ENCODE measurements around the gene ADAMTS3.

Gene ADAMTS3

GRCh38 chr4:72405417-72405816, 163.6 kb downstream of the ADAMTS3 start:
- DNase-seq (ENCODE audit: low read depth) = no peak
- TF ChIP-seq CTCF (IDR thresholded peaks at IDR 0.05; ENCODE audit: control insufficient read depth, extremely low read depth, insufficient read depth) = no peak

GRCh38 chr4:72397314-72397713, 171.7 kb downstream of the ADAMTS3 start:
- no peak for TF ChIP-seq CTCF (IDR thresholded peaks at IDR 0.05; ENCODE audit: control insufficient read depth, extremely low read depth, insufficient read depth)
- no peak overlapping the region for H3K4me3 ChIP-seq (ENCODE audit: low read depth, low read length)
- no peak for DNase-seq (ENCODE audit: low read depth)

More at GRCh38 chr4:72405417-72405816, 163.6 kb downstream of the ADAMTS3 start:
- no peak overlapping the region for H3K4me3 ChIP-seq (ENCODE audit: low read depth, low read length)

GRCh38 chr4:72394012-72394663, 174.9 kb downstream of the ADAMTS3 start:
- H3K4me3 ChIP-seq (ENCODE audit: low read depth, low read length) = no peak overlapping the region
- DNase-seq (ENCODE audit: low read depth) = no peak
- TF ChIP-seq CTCF (IDR thresholded peaks at IDR 0.05; ENCODE audit: control insufficient read depth, extremely low read depth, insufficient read depth) = no peak

GRCh38 chr4:72391281-72391680, 177.7 kb downstream of the ADAMTS3 start:
- TF ChIP-seq CTCF (IDR thresholded peaks at IDR 0.05; ENCODE audit: control insufficient read depth, extremely low read depth, insufficient read depth) = no peak
- DNase-seq (ENCODE audit: low read depth) = no peak
- H3K4me3 ChIP-seq (ENCODE audit: low read depth, low read length) = no peak overlapping the region

- H3K4me3 ChIP-seq (ENCODE audit: low read depth, low read length) = no peak overlapping the region
- no peak for DNase-seq (ENCODE audit: low read depth)
- no peak for TF ChIP-seq CTCF (IDR thresholded peaks at IDR 0.05; ENCODE audit: control insufficient read depth, extremely low read depth, insufficient read depth)
These were observed 178.6 kb downstream of the ADAMTS3 start for GRCh38 chr4:72390409-72390808.

GRCh38 chr4:72388521-72388920, 180.5 kb downstream of the ADAMTS3 start:
- no peak overlapping the region for H3K4me3 ChIP-seq (ENCODE audit: low read depth, low read length)
- no peak for TF ChIP-seq CTCF (IDR thresholded peaks at IDR 0.05; ENCODE audit: control insufficient read depth, extremely low read depth, insufficient read depth)
- DNase-seq (ENCODE audit: low read depth) = no peak

- no peak overlapping the region for H3K4me3 ChIP-seq (ENCODE audit: low read depth, low read length)
- DNase-seq (ENCODE audit: low read depth) = no peak
- no peak for TF ChIP-seq CTCF (IDR thresholded peaks at IDR 0.05; ENCODE audit: control insufficient read depth, extremely low read depth, insufficient read depth)
These were observed 181.1 kb downstream of the ADAMTS3 start for GRCh38 chr4:72387959-72388358.

Data from LNCaP clone FGC (cell line).